ENCODE measurements around the gene ERGIC1. TPM values are rescaled to one million over a fixed set of nuclear protein-coding genes. Genes with fewer than 3 reads are reported as not detected.

ERGIC1 gene
- total and polyA plus RNA-seq, 2 experiments from 2014 or later: 25.2 to 92.2 TPM

- no peak for TF ChIP-seq ZNF462 (CRISPR knock-in tag; IDR thresholded peaks at IDR 0.05)
- TF ChIP-seq POLR2AphosphoS5 (IDR thresholded peaks at IDR 0.05; ENCODE audit: low read depth): no peak
These were observed 111.1 kb downstream of the ERGIC1 start (continued) for GRCh38 chr5:172945151-172945550.

- Mint-ChIP-seq H3K36me3 (ENCODE audit: low read depth) (peaks cover 22% of the 10 kb centered on the region), H3K4me3 (no peak overlapping the region; the same call in 2 of the 3 replicates), H3K9me3 (no peaks in the 10 kb centered on the region), H3K4me1 (peaks cover 14% of the 10 kb centered on the region), H3K27ac (no peak overlapping the region), H3K27me3 (ENCODE audit: insufficient read depth, low read depth, poor library complexity) (peaks cover 18% of the 10 kb centered on the region)
- Histone ChIP-seq H3K27me3 (ENCODE audit: insufficient read depth) (no peaks in the 10 kb centered on the region), H3K9me2 (ENCODE audit: insufficient read depth) (no peaks in the 10 kb centered on the region), H3F3A (replicated peaks; ENCODE audit: low read depth) (no peaks in the 10 kb centered on the region), H2AFZ (no peak overlapping the region), H3K4me1 (ENCODE audit: insufficient read depth) (peaks cover 8% of the 10 kb centered on the region; the same call in 1 of the 2 replicates), H4K20me1 (replicated peaks; ENCODE audit: insufficient read depth) (no peaks in the 10 kb centered on the region; the same call in 1 of the 2 replicates), H3K36me3 (ENCODE audit: insufficient read depth) (no peaks in the 10 kb centered on the region), H3K27ac (ENCODE audit: low read depth) (no peak overlapping the region), H3K4me3 (no peak overlapping the region), H3K4me2 (no peak overlapping the region), H3K79me2 (replicated peaks; ENCODE audit: insufficient read depth) (no peaks in the 10 kb centered on the region)
- no peak for ATAC-seq
- no peak for DNase-seq (ENCODE audit: low spot score)
- no peak for TF ChIP-seq POLR2AphosphoS5 (IDR thresholded peaks at IDR 0.05; ENCODE audit: low read depth)
- no peak for TF ChIP-seq ETS1 (IDR thresholded peaks at IDR 0.05)
- no peak for TF ChIP-seq EZH2 (IDR thresholded peaks at IDR 0.05; ENCODE audit: low read depth, unreplicated experiment)
- TF ChIP-seq ZNF462 (CRISPR knock-in tag; IDR thresholded peaks at IDR 0.05): no peak
- TF ChIP-seq JUNB (IDR thresholded peaks at IDR 0.05; ENCODE audit: unreplicated experiment): no peak
- TF ChIP-seq NANOG (IDR thresholded peaks at IDR 0.05; ENCODE audit: borderline replicate concordance): no peak
- no peak for TF ChIP-seq ZNF114 (CRISPR knock-in tag; IDR thresholded peaks at IDR 0.05)
- no peak for TF ChIP-seq CREB1 (CRISPR knock-in tag; IDR thresholded peaks at IDR 0.05; ENCODE audit: low read depth)
These were observed 112.1 kb downstream of the ERGIC1 start for GRCh38 chr5:172946146-172946545.
